KBM-7 (cell line): ENCODE measurements around the gene PARP3.
A peak's percentile ranks its signal among the peaks of the same experiment; 100 is the strongest.
"Not testable (repeated sequence)": the region's sequence is repeated elsewhere in the genome, so short reads cannot be mapped to it uniquely, and the experiment has no call there.

Experiments
- DNase-seq: peaks from one replicate; pipeline ENCODE4 v3.0.0-alpha.2; 2015
- in situ Hi-C: fragments of 300-500 bp; cut with MboI; formaldehyde crosslinking; loops from 2 replicates; pipeline ENCODE4 v1.14.3; 2020; ENCODE audit warnings: low sequenced_read_pairs, low pct_unique_long_range_greater_than_20kb, mixed read lengths

The PARP3 gene

DNA sequence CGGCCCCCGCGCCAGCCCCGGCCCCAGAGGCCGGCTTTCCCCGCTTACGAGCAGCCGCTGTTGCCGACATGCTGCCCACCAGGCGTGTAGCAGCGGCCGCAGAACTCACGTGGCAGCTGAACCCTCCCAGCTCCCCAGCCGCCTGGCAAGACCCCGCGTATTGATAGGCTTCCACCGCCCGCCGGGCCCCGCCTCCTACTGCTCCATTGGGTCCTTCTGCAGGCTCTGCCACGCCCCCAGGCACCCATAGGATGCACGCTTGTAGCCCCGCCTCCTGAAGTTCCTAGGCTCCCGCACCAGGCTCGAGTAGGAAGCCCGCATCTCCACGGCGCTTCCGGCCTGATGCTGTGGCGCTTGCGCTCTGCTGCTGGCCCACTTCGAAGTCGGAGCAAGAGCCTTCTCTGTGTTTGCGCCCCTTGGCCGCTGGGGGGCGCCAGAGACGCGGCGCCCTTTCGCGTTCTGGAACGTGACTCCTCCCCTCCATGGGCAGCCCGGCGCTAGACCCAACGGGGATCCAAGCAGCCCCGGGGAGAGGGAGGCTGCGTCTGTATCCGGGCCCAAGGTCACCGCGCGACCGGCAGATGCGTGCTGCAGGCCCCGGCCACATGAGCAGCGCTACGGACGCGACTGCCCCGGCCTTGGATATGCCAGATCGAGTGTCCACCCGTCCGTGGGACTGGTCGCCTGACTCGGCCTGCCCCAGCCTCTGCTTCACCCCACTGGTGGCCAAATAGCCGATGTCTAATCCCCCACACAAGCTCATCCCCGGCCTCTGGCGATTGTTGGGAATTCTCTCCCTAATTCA is at the start of gene PARP3, which contains the start of gene RRP9:
Gene PARP3 (plus strand): TSS at position 566 of the 805 bp plus-strand sequence. CDS start 993 bp downstream, outside the sequence.
Gene RRP9 (minus strand): TSS at position 107 of the 805 bp plus-strand sequence. CDS start 37 bp downstream, at position 70.
- in situ Hi-C loops, result no loop called here
- peak; percentile 100 for DNase-seq

DNA sequence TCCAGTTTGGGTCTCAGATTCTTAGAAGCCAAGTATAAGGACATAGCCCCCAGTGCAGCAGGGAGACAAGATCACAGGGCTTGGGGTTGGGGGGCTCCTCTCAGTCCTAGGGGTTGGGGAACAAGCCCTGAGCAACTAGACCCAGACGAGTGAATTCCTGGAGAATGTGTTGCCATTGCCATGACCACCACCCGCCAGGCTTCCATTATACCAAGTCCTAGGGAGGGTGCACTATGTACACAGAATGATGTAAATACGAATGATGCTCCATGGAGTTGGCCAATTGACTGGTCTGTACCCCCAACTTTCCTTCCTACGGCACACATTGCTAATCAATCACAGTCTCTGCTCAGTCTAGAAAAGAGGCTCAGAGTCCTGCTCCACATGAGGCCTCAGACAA is 47.8 kb upstream of the PARP3 start:
- DNase-seq, result no peak
- in situ Hi-C loops, result no loop called here

DNA sequence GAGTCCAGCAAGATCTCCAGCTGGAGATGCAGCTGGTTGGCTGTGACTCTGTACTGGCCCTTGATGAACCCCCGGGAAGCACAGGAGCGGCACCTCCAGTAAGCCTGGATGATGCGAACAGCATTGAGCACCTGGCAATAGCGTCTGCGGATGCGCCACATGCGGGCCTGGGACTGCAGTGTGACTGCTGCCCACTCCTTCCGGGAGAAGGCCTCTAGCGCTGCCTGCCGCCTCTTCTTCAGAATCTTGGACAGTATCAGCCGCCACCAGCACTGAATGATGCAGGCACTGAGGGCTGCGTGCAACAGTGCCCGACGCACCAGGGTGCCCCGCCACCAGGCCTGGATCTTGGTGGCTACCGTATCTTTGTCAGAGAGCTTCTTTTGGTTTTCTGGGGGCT is 47.2 kb upstream of the PARP3 start:
- in situ Hi-C loops, result no loop called here
- no peak for DNase-seq

DNA sequence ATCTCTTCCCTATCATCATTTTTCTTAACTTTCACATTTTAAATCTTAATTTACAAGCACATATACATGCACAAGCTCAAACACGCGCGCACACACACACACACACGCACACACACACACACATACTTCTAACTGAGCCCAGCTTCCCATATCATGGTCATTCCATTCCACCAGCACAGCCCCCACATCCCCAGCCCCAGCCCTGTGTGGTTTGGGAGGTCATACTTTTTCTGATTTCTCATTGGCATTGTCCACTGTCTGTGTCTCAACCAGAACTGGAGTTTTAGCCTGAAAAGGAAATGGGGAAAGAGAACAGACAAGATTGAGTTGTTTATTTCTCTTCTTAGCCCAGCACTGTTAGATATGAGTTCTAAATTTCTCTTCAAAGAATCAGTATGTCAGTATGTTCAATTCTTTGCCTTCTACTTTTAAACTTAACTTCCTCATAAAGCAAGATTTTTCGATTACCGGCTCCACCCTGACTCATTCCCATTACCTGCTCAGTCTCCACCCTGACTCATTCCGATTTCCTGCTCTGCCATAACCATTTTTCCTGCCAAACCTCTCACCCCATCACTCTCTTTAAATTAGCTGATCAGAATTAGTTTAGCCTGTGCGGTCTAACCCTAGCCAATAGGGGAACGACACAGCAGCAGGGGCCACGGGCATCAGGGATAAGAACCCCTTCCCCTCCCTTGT is 45.4 kb upstream of the PARP3 start:
- in situ Hi-C loops, result no loop called here
- no peak for DNase-seq

- no peak for DNase-seq
- in situ Hi-C loops, result no loop called here
Observed at GRCh38 chr3:51897391-51897790, 44.8 kb upstream of the PARP3 start.

DNA sequence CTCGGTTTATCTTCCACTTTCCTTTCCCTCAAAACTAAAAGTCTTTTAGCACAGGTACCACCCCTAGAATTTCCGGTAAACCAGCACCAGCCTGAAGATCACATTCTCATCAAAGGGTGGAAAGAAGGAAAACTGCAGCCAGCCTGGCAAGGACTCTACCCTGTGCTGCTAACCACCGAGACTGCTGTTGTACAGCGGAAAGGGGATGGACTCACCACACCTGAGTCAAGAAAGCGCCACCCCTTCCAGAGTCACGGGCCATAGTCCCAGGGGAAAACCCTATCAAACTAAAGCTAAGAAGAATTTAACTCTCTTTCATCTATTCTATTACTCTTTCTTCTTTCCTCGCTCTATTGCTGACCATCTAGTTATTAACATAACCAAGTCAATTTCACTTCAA is 42.1 kb upstream of the PARP3 start:
- in situ Hi-C loops, DNase-seq: not testable (repeated sequence)

DNA sequence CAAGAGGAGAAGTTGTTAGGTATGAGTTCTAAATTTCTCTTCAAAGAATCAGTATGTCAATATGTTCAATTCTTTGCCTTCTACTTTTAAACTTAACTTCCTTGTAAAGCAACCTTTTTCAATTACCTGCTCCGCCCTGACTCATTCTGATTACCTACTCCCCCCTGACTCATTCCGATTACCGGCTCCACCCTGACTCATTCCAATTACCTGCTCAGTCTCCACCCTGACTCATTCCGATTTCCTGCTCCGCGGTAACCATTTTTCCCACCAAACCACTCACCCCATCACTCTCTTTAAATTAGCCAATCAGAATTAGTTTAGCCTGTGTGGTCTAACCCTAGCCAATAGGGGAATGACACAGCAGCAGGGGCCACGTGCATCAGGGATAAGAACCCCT is 39.8 kb upstream of the PARP3 start:
- in situ Hi-C loops, DNase-seq: not testable (repeated sequence)

- in situ Hi-C loops, result no loop called here
- no peak for DNase-seq
Observed at GRCh38 chr3:51904034-51904823, 37.9 kb upstream of the PARP3 start.

DNA sequence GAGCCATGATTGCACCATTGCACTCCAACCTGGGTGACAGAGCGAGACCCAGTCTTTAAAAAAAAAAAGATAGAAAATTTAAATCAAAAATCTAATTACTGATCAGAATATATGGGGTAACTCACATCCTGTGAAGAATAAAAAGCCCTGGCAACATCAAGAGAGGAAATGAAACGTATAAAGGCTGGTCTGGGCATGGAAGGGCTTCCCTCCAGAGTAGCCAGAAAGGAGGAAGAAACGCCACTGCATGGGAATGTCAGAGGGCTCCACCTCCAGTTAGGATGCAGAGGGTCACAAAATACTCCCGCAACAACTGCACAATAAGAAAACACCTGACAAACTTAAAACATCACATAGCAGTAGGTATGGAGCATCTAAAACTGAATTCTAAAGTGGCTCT is 34.1 kb upstream of the PARP3 start:
- DNase-seq, result no peak
- in situ Hi-C loops, result no loop called here

GRCh38 chr3:51916418-51916817 is 25.7 kb upstream of the PARP3 start:
- in situ Hi-C loops, result no loop called here
- no peak for DNase-seq

DNA sequence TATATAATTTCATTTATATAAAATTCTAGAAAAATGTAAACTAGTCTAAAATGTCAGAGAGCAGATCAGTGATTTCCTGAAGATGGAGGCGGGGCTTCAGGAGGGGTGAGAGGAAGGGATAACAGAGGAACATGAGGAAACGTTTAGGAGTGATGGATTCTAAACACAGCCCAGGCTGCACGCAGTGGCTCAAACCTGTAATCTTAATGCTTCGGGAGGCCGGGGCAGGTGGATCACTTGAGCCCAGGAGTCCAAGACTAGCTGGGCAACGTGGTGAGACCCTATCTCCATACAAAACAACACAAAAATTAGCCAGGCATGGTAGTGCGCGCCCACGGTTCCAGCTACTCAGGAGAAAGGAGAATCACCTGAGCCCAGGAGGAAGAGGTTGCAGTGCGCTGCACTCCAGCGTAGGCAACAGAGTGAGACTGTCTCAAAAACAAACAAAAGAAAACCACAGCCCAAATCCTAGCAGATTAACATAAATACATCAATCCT is 21.0 kb upstream of the PARP3 start:
- in situ Hi-C loops, result no loop called here
- no peak for DNase-seq

GRCh38 chr3:51927061-51927977 is 14.8 kb upstream of the PARP3 start:
- DNase-seq, result no peak
- in situ Hi-C loops, result no loop called here

GRCh38 chr3:51928438-51928837 is 13.7 kb upstream of the PARP3 start:
- no peak for DNase-seq
- in situ Hi-C loops, result no loop called here

DNA sequence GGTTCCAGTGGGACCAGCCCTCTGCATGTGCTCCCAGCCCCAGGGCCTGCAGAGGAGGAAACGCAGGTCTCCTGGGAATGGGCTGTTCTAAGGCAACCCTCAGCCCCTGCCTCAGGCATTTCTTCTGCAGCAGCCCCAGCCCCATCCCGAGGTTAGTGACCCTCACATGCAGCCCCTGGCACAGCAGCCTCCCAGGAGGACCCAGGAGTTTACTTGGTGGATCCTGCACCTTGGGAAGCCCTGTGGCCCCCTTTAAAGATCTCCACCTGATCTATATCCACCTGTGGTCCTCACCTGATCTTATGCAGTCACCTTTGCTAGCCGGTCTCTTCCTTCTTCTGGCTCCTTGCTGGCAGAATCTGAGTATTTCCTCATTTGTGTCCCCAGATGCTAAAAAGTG is 13.2 kb upstream of the PARP3 start:
- DNase-seq, in situ Hi-C loops: not testable (repeated sequence)

DNA sequence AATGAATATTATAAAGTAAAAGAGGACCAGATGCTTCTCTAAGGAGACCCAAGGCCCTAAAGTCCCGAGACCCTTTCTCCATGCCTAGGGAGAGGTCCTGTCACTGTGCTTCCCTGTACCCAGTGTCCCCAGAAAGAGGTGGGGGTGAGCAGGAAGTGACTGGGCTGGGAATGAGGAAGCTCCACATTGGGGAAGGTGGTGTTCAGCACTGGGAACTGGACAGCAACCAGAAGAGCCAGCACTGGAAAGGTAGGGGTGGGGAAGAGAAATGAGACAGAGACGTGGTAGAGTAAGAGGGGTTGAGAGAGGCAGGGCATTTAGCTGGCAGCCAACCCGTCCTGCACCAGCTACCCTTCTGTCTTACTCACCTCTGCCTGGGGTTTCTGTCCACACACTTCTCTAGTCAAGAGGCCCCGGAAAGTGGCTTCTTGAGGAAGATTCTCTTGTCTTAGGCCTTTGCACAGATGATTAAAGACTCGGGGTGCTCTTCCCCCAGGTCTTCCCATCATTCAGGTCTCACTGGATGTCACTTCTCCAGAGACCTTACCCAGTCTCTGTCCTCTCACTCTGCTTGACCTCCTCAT is 12.7 kb upstream of the PARP3 start:
- in situ Hi-C loops, result no loop called here
- peak; percentile 80 for DNase-seq

DNA sequence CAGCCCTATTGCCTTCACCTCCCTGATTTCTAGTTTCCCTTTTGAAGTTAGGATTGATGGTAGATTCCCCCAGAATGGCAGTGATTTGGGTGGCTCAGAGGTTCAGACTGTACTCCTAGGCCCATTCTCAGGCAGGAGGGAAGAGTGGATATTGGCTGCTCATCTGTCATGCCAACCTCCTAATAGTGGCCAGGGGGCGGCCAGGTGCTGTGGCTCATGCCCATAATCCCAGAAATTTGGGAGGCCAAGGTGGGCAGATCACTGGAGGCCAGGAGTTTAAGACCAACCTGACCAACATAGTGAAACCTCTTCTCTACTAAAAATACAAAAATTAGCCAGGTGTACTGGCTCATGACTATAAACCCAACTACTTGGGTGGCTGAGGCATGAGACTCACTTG is 11.7 kb upstream of the PARP3 start:
- in situ Hi-C loops, result no loop called here
- DNase-seq, result no peak

- no peak for DNase-seq
- in situ Hi-C loops, result no loop called here
Observed at GRCh38 chr3:51931756-51932155, 10.4 kb upstream of the PARP3 start.
